B cell (primary cell): ENCODE data around the gene XPO5. TPM values are rescaled to one million over a fixed set of nuclear protein-coding genes. Genes with fewer than 3 reads are reported as not detected.
A peak's percentile ranks its signal among the peaks of the same experiment; 100 is the strongest.

ENCODE experiments used
- ATAC-seq: fragments of 200-7000 bp; cut with Tn5 transposase; one replicate; pipeline ENCODE4 v1.10.0; 2021; ENCODE audit warnings: low read depth, mild to moderate bottlenecking, moderate number of reproducible peaks, moderate library complexity
- CTCF ChIA-PET: fragments of 350-600 bp; sonication (Branson Sonifier 250); formaldehyde crosslinking; loops from one replicate; lab custom pipeline; 2021; ENCODE audit warnings: antibody characterized with exemption, inconsistent platforms; lab: Charles Lee
- POLR2A ChIA-PET: fragments of 350-600 bp; sonication (Branson Sonifier 250); formaldehyde crosslinking; loops from one replicate; lab custom pipeline; 2021; ENCODE audit warnings: antibody characterized with exemption; lab: Charles Lee
- DNase-seq: peaks from one replicate; pipeline ENCODE4 v3.0.0; 2013
- H2AFZ ChIP-seq: 2 replicates; pipeline ENCODE4 v1.6.1; 2012; ENCODE audit warnings: mild to moderate bottlenecking, low read depth, low read length; ENCODE audit not compliant: insufficient read depth, poor library complexity, severe bottlenecking
- H3K27ac ChIP-seq, 2 donors: 1 replicate in 1 of 2; 2 replicates in 1 of 2; pipeline ENCODE4 v1.5.1; 2012 to 2013; ENCODE audit warnings: low read length in 2 of 2, mild to moderate bottlenecking in 2 of 2, moderate library complexity in 1 of 2
- H3K27me3 ChIP-seq, 4 experiments: fragments of 200-600 bp in 1 of 4; sonication (generic) in 1 of 4; replicated peaks in 1 of 4; 1 replicate in 2 of 4; 2 replicates in 2 of 4; pipeline versions ENCODE4 v1.6.1 to v1.7.0; 2013 to 2016; ENCODE audit warnings: low read length in 3 of 4, mild to moderate bottlenecking in 2 of 4, mixed read lengths in 1 of 4, moderate library complexity in 1 of 4; ENCODE audit not compliant: insufficient read depth in 4 of 4, control insufficient read depth in 3 of 4; ENCODE audit errors: control extremely low read depth in 1 of 4
- H3K36me3 ChIP-seq, 2 experiments: replicated peaks in 1 of 2; 1 replicate in 1 of 2; 2 replicates in 1 of 2; pipeline versions ENCODE4 v1.6.1 to v1.7.1; 2013; ENCODE audit warnings: low read length in 1 of 2; ENCODE audit not compliant: insufficient read depth in 2 of 2, control insufficient read depth in 1 of 2; ENCODE audit errors: control extremely low read depth in 1 of 2, extremely low read depth in 1 of 2
- H3K4me1 ChIP-seq, 2 donors: fragments of 200-600 bp in 1 of 2; sonication (generic) in 1 of 2; 1 replicate in 1 of 2; 2 replicates in 1 of 2; pipeline versions ENCODE4 v1.5.1 to v1.6.1; 2013 to 2017; ENCODE audit warnings: low read length in 2 of 2; ENCODE audit not compliant: control insufficient read depth in 2 of 2, insufficient read depth in 2 of 2
- H3K4me2 ChIP-seq: replicated peaks from 2 replicates; pipeline ENCODE3; 2012; ENCODE audit warnings: mild to moderate bottlenecking, low read depth, low read length; ENCODE audit not compliant: poor library complexity, severe bottlenecking
- H3K4me3 ChIP-seq, 5 experiments: fragments of 200-600 bp in 1 of 5; sonication (generic) in 1 of 5; 1 replicate in 3 of 5; 2 replicates in 2 of 5; pipeline versions ENCODE4 v1.5.1 to v1.7.0; 2011 to 2016; ENCODE audit warnings: low read length in 4 of 5, mild to moderate bottlenecking in 4 of 5, low read depth in 2 of 5, control low read depth in 1 of 5, moderate library complexity in 1 of 5; ENCODE audit not compliant: insufficient read depth in 1 of 5; ENCODE audit errors: control extremely low read depth in 1 of 5, extremely low read depth in 1 of 5
- H3K79me2 ChIP-seq: fragments of 200-600 bp; sonication (generic); one replicate; pipeline ENCODE4 v1.6.0; 2016; ENCODE audit warnings: low read length; ENCODE audit not compliant: control insufficient read depth, insufficient read depth
- H3K9ac ChIP-seq: fragments of 200-600 bp; sonication (generic); 2 replicates; pipeline ENCODE4 v1.6.1; 2017; ENCODE audit warnings: mild to moderate bottlenecking, low read length, moderate library complexity
- H3K9me3 ChIP-seq, 3 donors: one replicate each; pipeline versions ENCODE4 v1.6.1 to v1.7.1; 2013; ENCODE audit warnings: low read length in 2 of 3; ENCODE audit not compliant: control insufficient read depth in 2 of 3, insufficient read depth in 1 of 3; ENCODE audit errors: control extremely low read depth in 1 of 3
- H4K20me1 ChIP-seq: 2 replicates; pipeline ENCODE4 v1.6.0; 2012; ENCODE audit warnings: mild to moderate bottlenecking, low read length; ENCODE audit not compliant: insufficient read depth, control insufficient read depth, poor library complexity, severe bottlenecking
- H3K27ac Mint-ChIP-seq: one replicate; pipeline ENCODE4 v1.8.0; 2021; ENCODE audit warnings: mixed read lengths
- H3K27me3 Mint-ChIP-seq: one replicate; pipeline ENCODE4 v1.8.0; 2021; ENCODE audit warnings: mixed read lengths
- H3K4me1 Mint-ChIP-seq: one replicate; pipeline ENCODE4 v1.8.0; 2021; ENCODE audit warnings: mixed read lengths
- H3K4me3 Mint-ChIP-seq: one replicate; pipeline ENCODE4 v1.8.0; 2021; ENCODE audit warnings: mixed read lengths
- H3K9me3 Mint-ChIP-seq: one replicate; pipeline ENCODE4 v1.8.0; 2022; ENCODE audit warnings: mixed read lengths; ENCODE audit not compliant: insufficient read depth
- CTCF ChIP-seq: fragments of 200-600 bp; IDR thresholded peaks from one replicate; pipeline ENCODE4 v1.8.0; 2022; ENCODE audit warnings: antibody characterized with exemption, mild to moderate bottlenecking
- EZH2 ChIP-seq: IDR thresholded peaks from 2 replicates; pipeline ENCODE4 v1.6.1; 2012; ENCODE audit warnings: borderline replicate concordance, low read depth, mild to moderate bottlenecking, moderate library complexity, low read length; ENCODE audit not compliant: insufficient read depth, poor library complexity, severe bottlenecking
- WGBS: methylation state at CpG from one replicate; pipeline ENCODE4 v1.1.5; 2013; ENCODE audit warnings: missing lambda C conversion rate; ENCODE audit not compliant: insufficient coverage; 5-methylcytosine and 5-hydroxymethylcytosine counted together
- intact Hi-C: fragments of 100-400 bp; cut with micrococcal nuclease; formaldehyde crosslinking; loops from one replicate; pipeline ENCODE4 v1.10.0; 2022
- polyA plus RNA-seq: library from polyadenylated mRNA; depleted of rRNA; stranded (reverse); fragments of >200 nt; gene quantifications from 2 replicates; pipeline ENCODE4 v1.2.3, GENCODE V29; 2012
- total RNA-seq, 2 donors: library from RNA; stranded (reverse); fragments of 120-200 nt in 1 of 2; gene quantifications; 1 replicate in 1 of 2; 2 replicates in 1 of 2; pipeline versions ENCODE4 v1.2.3 to v1.2.4, GENCODE V29; 2013 to 2022

Gene XPO5
- total and polyA plus RNA-seq, 2 donors (not counting 1 experiment from before 2014, with no cell fraction given) = 14.4 to 45.7 TPM

GRCh38 chr6:43547222-43547621, 28.6 kb downstream of the XPO5 start:
- peaks cover 6 to 64% of the 10 kb centered on the region in 2 experiments for H3K36me3 ChIP-seq
- H3K4me1 Mint-ChIP-seq = peaks cover 3% of the 10 kb centered on the region
- peak overlapping the region; percentile 22 for H3K27ac Mint-ChIP-seq
- H3K79me2 ChIP-seq = no peaks in the 10 kb centered on the region
- no peak for TF ChIP-seq EZH2
- TF ChIP-seq CTCF = no peak
- H3K4me3 Mint-ChIP-seq = no peak overlapping the region
- no peaks in the 10 kb centered on the region for H3K27me3 ChIP-seq
- H3K9ac ChIP-seq = no peak overlapping the region
- CTCF ChIA-PET = no interaction called here
- POLR2A ChIA-PET = no interaction called here
- no peak overlapping the region for H2AFZ ChIP-seq
- peak overlapping the region; percentile 21 to 56 for H3K27ac ChIP-seq
- ATAC-seq (no peak), DNase-seq (no peak)
- H3K4me2 ChIP-seq = no peak overlapping the region
- no peaks in the 10 kb centered on the region for H3K9me3 Mint-ChIP-seq
- intact Hi-C loops = no loop called here
- no peaks in the 10 kb centered on the region for H3K27me3 Mint-ChIP-seq
- H3K4me1 ChIP-seq = no peaks in the 10 kb centered on the region
- H4K20me1 ChIP-seq = no peaks in the 10 kb centered on the region
- H3K9me3 ChIP-seq = no peaks in the 10 kb centered on the region
- H3K4me3 ChIP-seq = no peak overlapping the region
- WGBS = 100% methylated on average over 2 of the region's 3 CpGs

- POLR2A ChIA-PET = no interaction called here
- peaks cover 0 to 57% of the 10 kb centered on the region in 2 experiments for H3K36me3 ChIP-seq
Measured at GRCh38 chr6:43544461-43544860, 31.4 kb downstream of the XPO5 start.

More at GRCh38 chr6:43544461-43544860, 31.4 kb downstream of the XPO5 start:
- H3K27ac Mint-ChIP-seq = no peak overlapping the region
- H3K9ac ChIP-seq = no peak overlapping the region
- DNase-seq (no peak), ATAC-seq (peak; percentile 33)
- no peaks in the 10 kb centered on the region for H3K27me3 Mint-ChIP-seq
- H3K4me3 Mint-ChIP-seq = no peak overlapping the region
- CTCF ChIA-PET = no interaction called here
- H3K27ac ChIP-seq = no peak overlapping the region
- no peak for TF ChIP-seq CTCF
- no peak for TF ChIP-seq EZH2
- no peak overlapping the region for H3K4me2 ChIP-seq
- H3K4me1 ChIP-seq = no peaks in the 10 kb centered on the region
- H3K4me3 ChIP-seq = no peak overlapping the region
- H3K4me1 Mint-ChIP-seq = peaks cover 6% of the 10 kb centered on the region
- no peaks in the 10 kb centered on the region for H3K9me3 Mint-ChIP-seq
- intact Hi-C loops = no loop called here
- no CpG with 5 or more reads among the region's 4 CpGs for WGBS
- H3K27me3 ChIP-seq = no peaks in the 10 kb centered on the region
- H3K79me2 ChIP-seq = no peaks in the 10 kb centered on the region
- H2AFZ ChIP-seq = no peak overlapping the region
- H3K9me3 ChIP-seq = no peaks in the 10 kb centered on the region
- H4K20me1 ChIP-seq = no peaks in the 10 kb centered on the region
